AG04450 (cell line): ENCODE measurements around the gene EDNRA. TPM values are rescaled to one million over a fixed set of nuclear protein-coding genes. Genes with fewer than 3 reads are reported as not detected.

ENCODE experiments used
- CTCF ChIA-PET: fragments of 300-600, 350-600 bp; formaldehyde crosslinking; extraction: SDS; loops from one replicate; lab custom pipeline; 2022; ENCODE audit warnings: antibody characterized with exemption, inconsistent platforms; lab: Charles Lee
- POLR2A ChIA-PET: fragments of 350-600 bp; formaldehyde crosslinking; extraction: SDS; loops from one replicate; lab custom pipeline; 2021; ENCODE audit warnings: antibody characterized with exemption, inconsistent platforms; lab: Yijun Ruan, JAX
- DNase-seq: peaks from one replicate; pipeline ENCODE4 v3.0.0-alpha.2; 2011; ENCODE audit warnings: low read depth, low spot score
- H3K27ac ChIP-seq: one replicate; pipeline ENCODE4 v1.5.1; 2012; ENCODE audit warnings: low read depth, low read length, control low read depth
- H3K27me3 ChIP-seq: one replicate; pipeline ENCODE4 v1.6.0; 2012; ENCODE audit warnings: low read length; ENCODE audit not compliant: control insufficient read depth, insufficient read depth
- H3K4me3 ChIP-seq: 2 replicates; pipeline ENCODE4 v1.5.1; 2011; ENCODE audit warnings: mild to moderate bottlenecking, low read depth, low read length, control low read depth
- H3K9me3 ChIP-seq: 2 replicates; pipeline ENCODE4 v1.5.1; 2012; ENCODE audit warnings: low read length; ENCODE audit not compliant: control insufficient read depth, insufficient read depth
- polyA plus RNA-seq: library from polyadenylated mRNA; depleted of rRNA; stranded (reverse); fragments of >200 nt; gene quantifications from 2 replicates; pipeline ENCODE4 v1.2.3, GENCODE V29; 2011
- TF ChIP-seq, protein P1 (sequence below): IDR thresholded peaks from 2 replicates; pipeline ENCODE4 v1.5.1; 2011; ENCODE audit warnings: low read depth, low read length, control low read depth, inconsistent platforms

The EDNRA gene
- polyA plus RNA-seq, 1 experiment = 38.4 TPM

DNA sequence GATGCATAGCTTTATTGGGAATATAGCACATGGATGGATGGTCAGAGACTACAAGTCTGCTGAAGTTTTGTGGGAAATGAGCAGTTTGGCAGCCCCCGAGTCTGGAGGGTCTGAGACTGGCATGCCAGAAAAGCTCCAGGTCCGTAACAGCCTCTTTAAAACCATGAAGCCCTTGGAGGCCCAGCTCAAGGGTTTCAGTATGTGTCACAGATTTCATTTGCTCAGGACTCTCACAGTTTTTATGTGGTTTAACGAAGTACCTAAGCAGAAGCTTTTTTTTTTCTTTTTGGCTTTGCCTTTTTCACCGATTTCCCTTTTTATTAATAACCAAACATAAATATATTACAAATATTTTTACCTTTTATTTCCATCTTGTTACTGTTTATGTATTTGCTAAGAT lies 105.7 kb downstream of the EDNRA start:
- no peaks in the 10 kb centered on the region for H3K27me3 ChIP-seq
- TF ChIP-seq, protein P1, sequence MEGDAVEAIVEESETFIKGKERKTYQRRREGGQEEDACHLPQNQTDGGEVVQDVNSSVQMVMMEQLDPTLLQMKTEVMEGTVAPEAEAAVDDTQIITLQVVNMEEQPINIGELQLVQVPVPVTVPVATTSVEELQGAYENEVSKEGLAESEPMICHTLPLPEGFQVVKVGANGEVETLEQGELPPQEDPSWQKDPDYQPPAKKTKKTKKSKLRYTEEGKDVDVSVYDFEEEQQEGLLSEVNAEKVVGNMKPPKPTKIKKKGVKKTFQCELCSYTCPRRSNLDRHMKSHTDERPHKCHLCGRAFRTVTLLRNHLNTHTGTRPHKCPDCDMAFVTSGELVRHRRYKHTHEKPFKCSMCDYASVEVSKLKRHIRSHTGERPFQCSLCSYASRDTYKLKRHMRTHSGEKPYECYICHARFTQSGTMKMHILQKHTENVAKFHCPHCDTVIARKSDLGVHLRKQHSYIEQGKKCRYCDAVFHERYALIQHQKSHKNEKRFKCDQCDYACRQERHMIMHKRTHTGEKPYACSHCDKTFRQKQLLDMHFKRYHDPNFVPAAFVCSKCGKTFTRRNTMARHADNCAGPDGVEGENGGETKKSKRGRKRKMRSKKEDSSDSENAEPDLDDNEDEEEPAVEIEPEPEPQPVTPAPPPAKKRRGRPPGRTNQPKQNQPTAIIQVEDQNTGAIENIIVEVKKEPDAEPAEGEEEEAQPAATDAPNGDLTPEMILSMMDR = no peak
- DNase-seq = no peak
- POLR2A ChIA-PET = interaction anchor here (0.7 kb wide), 1 partner anchor 221 kb away, joined by 3 read pairs; no protein-coding TSS in a partner anchor
- H3K4me3 ChIP-seq = no peak overlapping the region
- CTCF ChIA-PET = interaction anchor here (0.9 to 5.3 kb wide), 7 partner anchors 68 to 568 kb away, joined by 3 to 106 read pairs (median 4); no protein-coding TSS in a partner anchor
- H3K27ac ChIP-seq = no peak overlapping the region
- H3K9me3 ChIP-seq = no peaks in the 10 kb centered on the region; the same call in 1 of the 2 replicates

DNA sequence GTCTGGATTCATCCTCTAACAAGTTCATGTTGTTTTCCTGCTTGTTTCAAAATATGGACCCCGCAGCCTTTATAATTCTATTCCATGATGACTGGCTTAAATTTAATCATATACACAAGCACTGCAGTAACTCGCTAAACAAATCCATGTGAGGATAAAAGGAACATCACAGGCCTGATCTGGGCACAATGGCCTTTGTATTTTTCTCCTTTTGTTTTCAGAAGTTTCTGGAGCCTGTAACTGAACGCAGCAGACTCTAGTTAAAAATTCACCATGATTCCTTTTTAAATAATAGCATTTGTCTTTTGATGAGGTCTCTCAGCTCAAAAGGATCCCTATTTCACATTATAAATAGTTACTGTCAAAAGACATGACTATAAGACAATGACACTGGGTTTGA lies 106.1 kb downstream of the EDNRA start:
- TF ChIP-seq, protein P1 = no peak
- no peak overlapping the region for H3K27ac ChIP-seq
- H3K4me3 ChIP-seq = no peak overlapping the region
- no peaks in the 10 kb centered on the region; the same call in 1 of the 2 replicates for H3K9me3 ChIP-seq
- no peak for DNase-seq
- H3K27me3 ChIP-seq = no peaks in the 10 kb centered on the region
- ChIA-PET POLR2A (no interaction called here), CTCF (interaction anchor here (1.3 to 5.3 kb wide), 7 partner anchors 68 to 568 kb away, joined by 4 to 106 read pairs (median 7); no protein-coding TSS in a partner anchor)

DNA sequence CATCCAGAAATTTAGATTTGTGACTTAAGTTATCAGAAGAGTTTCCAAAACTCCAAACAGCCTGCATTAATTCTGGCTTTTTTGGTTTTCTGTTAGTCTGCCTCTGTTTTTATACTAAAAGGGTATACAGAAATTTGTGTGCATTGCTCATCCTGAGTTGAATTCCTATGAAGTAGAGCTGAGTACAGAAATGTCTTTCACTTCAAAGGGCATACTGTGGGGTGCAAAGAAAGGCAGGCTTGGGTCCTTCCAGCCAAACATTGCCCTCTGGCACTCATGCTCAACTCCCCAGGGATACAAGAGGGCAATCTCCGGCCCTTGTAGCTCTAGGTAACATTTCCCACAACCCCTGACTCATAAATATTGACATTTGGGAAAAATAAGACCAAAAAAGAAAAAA lies 108.7 kb downstream of the EDNRA start:
- ChIA-PET POLR2A (interaction anchor here (0.8 kb wide), 1 partner anchor 486 kb away, joined by 3 read pairs; no protein-coding TSS in a partner anchor), CTCF (interaction anchor here (0.6 to 5.3 kb wide), 53 partner anchors 9 to 570 kb away, joined by 3 to 106 read pairs (median 4); partner anchors contain the start of gene TMEM184C)
- TF ChIP-seq, protein P1 = no peak
- H3K4me3 ChIP-seq = no peak overlapping the region
- DNase-seq = no peak
- H3K27ac ChIP-seq = no peak overlapping the region
- no peaks in the 10 kb centered on the region for H3K27me3 ChIP-seq
- no peaks in the 10 kb centered on the region; the same call in 1 of the 2 replicates for H3K9me3 ChIP-seq

DNA sequence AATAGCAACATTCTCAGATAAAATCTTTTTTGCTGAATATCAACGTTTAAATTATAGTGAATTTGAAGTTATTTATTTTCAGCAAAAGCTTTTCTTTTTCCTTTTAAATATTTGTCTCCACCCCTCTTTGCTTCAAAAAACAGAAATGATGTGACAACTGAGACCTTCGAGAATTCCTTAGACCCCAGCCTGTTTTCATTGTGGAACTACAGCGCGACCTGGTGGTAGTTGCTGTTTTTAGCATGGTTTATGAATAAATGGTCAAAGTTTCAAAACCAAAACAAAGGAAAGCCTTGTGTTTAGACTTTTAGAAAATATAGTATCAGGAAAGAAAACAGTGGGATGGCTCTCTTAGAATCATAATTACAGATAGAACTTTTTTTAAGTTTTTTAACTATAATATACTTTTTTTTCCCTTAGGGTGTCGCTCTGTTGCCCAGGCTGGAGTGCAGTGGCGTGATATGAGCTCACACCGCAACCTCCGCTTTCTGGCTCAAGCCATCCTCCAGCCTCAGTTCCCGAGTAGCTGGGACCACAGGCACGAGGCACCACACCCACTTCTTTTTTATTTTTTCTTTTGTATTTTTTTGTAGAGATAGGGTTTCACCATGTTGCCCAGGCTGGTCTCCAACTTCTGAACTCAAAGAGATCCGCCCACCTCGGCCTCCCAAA lies 109.5 kb downstream of the EDNRA start:
- DNase-seq = peak; percentile 59
- ChIA-PET POLR2A (interaction anchor here (0.8 kb wide), 1 partner anchor 487 kb away, joined by 3 read pairs; no protein-coding TSS in a partner anchor), CTCF (interaction anchor here (0.6 to 5.3 kb wide), 54 partner anchors 9 to 1343 kb away, joined by 3 to 106 read pairs (median 4); partner anchors contain the start of gene TMEM184C)
- no peak overlapping the region for H3K4me3 ChIP-seq
- H3K27ac ChIP-seq = no peak overlapping the region
- H3K27me3 ChIP-seq = no peaks in the 10 kb centered on the region
- TF ChIP-seq, protein P1 = peak; percentile 85
- no peaks in the 10 kb centered on the region for H3K9me3 ChIP-seq

DNA sequence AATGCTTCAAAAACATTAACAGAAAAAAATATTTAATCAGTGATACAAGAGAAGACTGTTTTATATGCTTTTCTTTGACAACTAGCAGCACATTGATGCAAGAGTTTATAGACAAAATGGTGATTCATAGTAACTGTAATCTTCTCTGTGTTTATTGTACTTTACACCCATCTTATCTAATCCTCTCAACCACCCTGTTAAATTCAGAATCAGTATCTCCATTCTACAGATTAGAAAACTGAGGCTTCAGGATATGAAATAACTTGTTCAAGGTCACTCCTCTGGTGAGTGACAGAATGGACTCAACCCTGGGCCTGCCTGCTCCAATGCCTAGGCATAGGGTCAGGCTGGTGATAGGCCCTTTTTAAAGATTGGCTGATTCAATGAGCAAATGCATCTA lies 110.2 kb downstream of the EDNRA start:
- ChIA-PET POLR2A (no interaction called here), CTCF (interaction anchor here (0.6 to 7.6 kb wide), 15 partner anchors 8 to 1344 kb away, joined by 3 to 117 read pairs (median 21); no protein-coding TSS in a partner anchor)
- DNase-seq = no peak
- TF ChIP-seq, protein P1 = no peak
- Histone ChIP-seq H3K4me3 (no peak overlapping the region), H3K27me3 (no peaks in the 10 kb centered on the region), H3K9me3 (no peaks in the 10 kb centered on the region), H3K27ac (no peak overlapping the region)
